RPMI7951 (cell line): ENCODE results near the gene COCH. TPM values are rescaled to one million over a fixed set of nuclear protein-coding genes. Genes with fewer than 3 reads are reported as not detected.
"Not testable (repeated sequence)": the region's sequence is repeated elsewhere in the genome, so short reads cannot be mapped to it uniquely, and the experiment has no call there.

Experiments
- DNase-seq: peaks from one replicate; pipeline ENCODE4 v3.0.0-alpha.2; 2012; ENCODE audit warnings: low read depth
- total RNA-seq: library from RNA; depleted of rRNA; stranded (reverse); fragments of >200 nt; shearing (Covaris generic); gene quantifications from 2 replicates; pipeline ENCODE4 v1.2.3, GENCODE V29; 2014; rRNA removed

Gene COCH
- total RNA-seq, 1 experiment from 2014 or later = 0.12 TPM

DNA sequence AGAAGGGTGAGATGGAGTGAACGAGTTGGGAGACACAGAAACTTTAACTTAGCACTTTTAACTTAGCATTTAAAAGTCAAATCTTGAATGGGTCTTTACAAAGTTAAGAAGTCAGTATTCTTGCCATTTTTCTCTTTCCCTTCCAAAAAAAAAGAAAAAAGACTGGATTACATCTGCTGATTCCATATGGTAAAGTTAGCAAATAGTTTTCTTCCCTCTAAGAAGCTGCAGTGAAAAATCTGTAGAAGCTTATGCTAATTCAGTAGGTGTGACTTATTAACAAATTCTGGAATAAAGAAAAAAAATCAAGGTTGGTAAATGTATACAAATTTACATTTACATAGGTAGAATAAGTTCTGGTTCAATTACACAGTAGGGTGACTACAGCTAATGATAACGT, 50.9 kb downstream of the COCH start:
- DNase-seq = no peak

DNA sequence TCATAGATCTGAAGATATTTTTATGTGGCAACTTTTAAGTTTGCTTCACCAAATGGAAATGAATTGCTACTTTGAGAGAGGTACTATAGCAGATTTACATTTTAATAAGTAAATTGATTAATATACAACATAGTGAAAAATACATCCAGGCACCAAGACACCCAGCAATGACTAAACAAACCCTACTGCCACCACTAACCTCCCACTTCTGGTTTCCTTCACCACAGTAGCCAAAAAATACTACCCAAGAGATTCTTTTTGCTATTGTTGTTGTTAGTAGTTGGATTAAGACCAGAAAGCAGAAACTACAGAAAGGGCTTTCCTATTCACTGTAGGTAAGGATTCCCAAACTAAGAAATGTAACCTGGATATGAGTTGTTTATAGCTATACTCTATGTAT, 54.1 kb downstream of the COCH start:
- no peak for DNase-seq

- DNase-seq = not testable (repeated sequence)
These were observed 59.6 kb downstream of the COCH start for GRCh38 chr14:30933937-30934336.

DNA sequence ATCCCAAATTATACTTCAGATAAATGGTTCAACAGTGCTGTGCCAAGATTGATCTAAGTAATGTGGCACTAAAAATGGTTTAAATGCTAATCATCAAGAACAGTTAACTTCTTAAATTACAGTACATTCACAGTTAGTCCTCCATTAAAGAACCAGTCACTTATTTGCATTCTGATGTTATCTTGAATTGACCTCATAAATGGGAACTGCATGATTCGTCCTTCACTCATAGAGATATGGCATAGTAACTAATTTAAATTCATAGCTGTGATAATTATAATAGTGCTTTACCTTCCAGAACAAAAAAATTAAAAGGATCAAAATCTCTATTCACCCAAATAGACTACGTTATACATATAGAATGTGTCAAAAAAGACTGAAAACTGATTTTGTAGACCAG, 61.1 kb downstream of the COCH start:
- DNase-seq = no peak

GRCh38 chr14:30938617-30939016, 64.3 kb downstream of the COCH start:
- DNase-seq = no peak

Other genes with a start within 250 kb of the COCH start
- 3.4 and 8.8 TPM in 2 replicates for gene AP4S1, start 151.1 kb downstream of the COCH start, total RNA-seq
- 26.3 and 28.0 TPM in 2 replicates for gene STRN3, start 151.8 kb downstream of the COCH start, total RNA-seq